ENCODE results near the gene ISLR2. TPM values are rescaled to one million over a fixed set of nuclear protein-coding genes. Genes with fewer than 3 reads are reported as not detected.
"Not testable (repeated sequence)": the region's sequence is repeated elsewhere in the genome, so short reads cannot be mapped to it uniquely, and the experiment has no call there.

The ISLR2 gene
- total RNA-seq, 2 donors from 2014 or later, result not detected

GRCh38 chr15:74156678-74157411, 26.5 kb downstream of the ISLR2 start:
- H3K36me3 ChIP-seq, result no peaks in the 10 kb centered on the region
- DNase-seq (ENCODE audit: low spot score), result no peak
- H3K4me3 ChIP-seq, result no peak overlapping the region
- no peak for TF ChIP-seq CTCF (IDR thresholded peaks at IDR 0.05)
- H3K9me3 ChIP-seq, result no peaks in the 10 kb centered on the region
- no peaks in the 10 kb centered on the region for H3K27me3 ChIP-seq (replicated peaks; ENCODE audit: insufficient read depth)
- H3K27ac ChIP-seq, result peak overlapping the region; percentile 44 to 57
- H3K4me1 ChIP-seq (ENCODE audit: control insufficient read depth in 1 of 2, low read depth in 2 of 2), result peaks cover 10 to 38% of the 10 kb centered on the region in 2 donors
- peak; percentile 79 for ATAC-seq (ENCODE audit: insufficient number of reproducible peaks, low FRiP score, low read depth)

GRCh38 chr15:74157868-74158827, 27.8 kb downstream of the ISLR2 start:
- no peaks in the 10 kb centered on the region for H3K9me3 ChIP-seq
- peak overlapping the region; percentile 44 to 57 for H3K27ac ChIP-seq
- H3K4me1 ChIP-seq (ENCODE audit: control insufficient read depth in 1 of 2, low read depth in 2 of 2), result peaks cover 10 to 38% of the 10 kb centered on the region in 2 donors
- H3K4me3 ChIP-seq, result no peak overlapping the region
- ATAC-seq (ENCODE audit: insufficient number of reproducible peaks, low FRiP score, low read depth) (no peak), DNase-seq (ENCODE audit: low spot score) (no peak)
- no peaks in the 10 kb centered on the region for H3K27me3 ChIP-seq (replicated peaks; ENCODE audit: insufficient read depth)
- no peak for TF ChIP-seq CTCF (IDR thresholded peaks at IDR 0.05)
- no peaks in the 10 kb centered on the region for H3K36me3 ChIP-seq

- no peak overlapping the region for H3K4me3 ChIP-seq
- peaks cover 10 to 38% of the 10 kb centered on the region in 2 donors for H3K4me1 ChIP-seq (ENCODE audit: control insufficient read depth in 1 of 2, low read depth in 2 of 2)
- no peaks in the 10 kb centered on the region for H3K27me3 ChIP-seq (replicated peaks; ENCODE audit: insufficient read depth)
- H3K27ac ChIP-seq, result no peak overlapping the region
- H3K36me3 ChIP-seq, result no peaks in the 10 kb centered on the region
- no peak for TF ChIP-seq CTCF (IDR thresholded peaks at IDR 0.05)
- DNase-seq (ENCODE audit: low spot score) (no peak), ATAC-seq (ENCODE audit: insufficient number of reproducible peaks, low FRiP score, low read depth) (no peak)
- H3K9me3 ChIP-seq, result no peaks in the 10 kb centered on the region
These were observed 28.7 kb downstream of the ISLR2 start for GRCh38 chr15:74158855-74159650.

- Histone ChIP-seq H3K4me1 (ENCODE audit: control insufficient read depth in 1 of 2, low read depth in 2 of 2) (peaks cover 10 to 38% of the 10 kb centered on the region in 2 donors), H3K27me3 (replicated peaks; ENCODE audit: insufficient read depth) (no peaks in the 10 kb centered on the region), H3K9me3 (no peaks in the 10 kb centered on the region), H3K27ac (no peak overlapping the region), H3K4me3 (no peak overlapping the region), H3K36me3 (no peaks in the 10 kb centered on the region)
- no peak for ATAC-seq (ENCODE audit: insufficient number of reproducible peaks, low FRiP score, low read depth)
- no peak for DNase-seq (ENCODE audit: low spot score)
- TF ChIP-seq CTCF (IDR thresholded peaks at IDR 0.05), result no peak
These were observed 29.4 kb downstream of the ISLR2 start for GRCh38 chr15:74159773-74160172.

- not testable (repeated sequence) for H3K27me3 ChIP-seq (replicated peaks; ENCODE audit: insufficient read depth); H3K4me3 ChIP-seq; ATAC-seq (ENCODE audit: insufficient number of reproducible peaks, low FRiP score, low read depth); DNase-seq (ENCODE audit: low spot score); H3K27ac ChIP-seq; H3K9me3 ChIP-seq; H3K36me3 ChIP-seq
- H3K4me1 ChIP-seq (ENCODE audit: control insufficient read depth in 1 of 2, low read depth in 2 of 2), result peaks cover 10 to 38% of the 10 kb centered on the region in 2 donors
These were observed 30.0 kb downstream of the ISLR2 start for GRCh38 chr15:74160390-74160789.

- not testable (repeated sequence) for ATAC-seq (ENCODE audit: insufficient number of reproducible peaks, low FRiP score, low read depth); DNase-seq (ENCODE audit: low spot score); H3K27ac ChIP-seq; H3K27me3 ChIP-seq (replicated peaks; ENCODE audit: insufficient read depth); H3K9me3 ChIP-seq; H3K36me3 ChIP-seq; H3K4me3 ChIP-seq
- H3K4me1 ChIP-seq (ENCODE audit: control insufficient read depth in 1 of 2, low read depth in 2 of 2), result peaks cover 7 to 26% of the 10 kb centered on the region in 2 donors
These were observed 31.8 kb downstream of the ISLR2 start for GRCh38 chr15:74162195-74162536.
